ENCODE measurements around the gene NIM1K.

- TF ChIP-seq KAT2B (IDR thresholded peaks at IDR 0.05; ENCODE audit: borderline replicate concordance, low read depth, low read length) = no peak
- no peak for TF ChIP-seq YY1 (IDR thresholded peaks at IDR 0.05; ENCODE audit: insufficient read depth, insufficient replicate concordance, low read depth, low read length)
- no peak for TF ChIP-seq ZNF589 (CRISPR knock-in tag; conservative IDR thresholded peaks at IDR 0.05)
- TF ChIP-seq IRF1 (CRISPR knock-in tag; IDR thresholded peaks at IDR 0.05; ENCODE audit: low read depth) = no peak
- no peak for TF ChIP-seq MXI1 (IDR thresholded peaks at IDR 0.05; ENCODE audit: borderline replicate concordance, low read depth, low read length)
- TF ChIP-seq PPARG (CRISPR knock-in tag; conservative IDR thresholded peaks at IDR 0.05) = no peak
- TF ChIP-seq POLR2AphosphoS2 (IDR thresholded peaks at IDR 0.05; ENCODE audit: low read depth, low read length) = no peak
- no peak for TF ChIP-seq KMT2A (CRISPR knock-in tag; IDR thresholded peaks at IDR 0.05)
- TF ChIP-seq SMC3 (IDR thresholded peaks at IDR 0.05; ENCODE audit: low read length) = no peak
- no peak for TF ChIP-seq CTCF (CRISPR knock-in tag; IDR thresholded peaks at IDR 0.05)
Observed at GRCh38 chr5:43154469-43154868, 37.6 kb upstream of the NIM1K start.
